MV-4-11 (cell line): ENCODE measurements around the gene ASF1B.
"Not testable (repeated sequence)": the region's sequence is repeated elsewhere in the genome, so short reads cannot be mapped to it uniquely, and the experiment has no call there.

ENCODE experiments used
- DNase-seq: peaks from one replicate; lab custom pipeline; 2025; lab: John Stamatoyannopoulos, UW

Gene ASF1B

GRCh38 chr19:14159059-14159458 is 22.7 kb upstream of the ASF1B start:
- DNase-seq: no peak

DNA sequence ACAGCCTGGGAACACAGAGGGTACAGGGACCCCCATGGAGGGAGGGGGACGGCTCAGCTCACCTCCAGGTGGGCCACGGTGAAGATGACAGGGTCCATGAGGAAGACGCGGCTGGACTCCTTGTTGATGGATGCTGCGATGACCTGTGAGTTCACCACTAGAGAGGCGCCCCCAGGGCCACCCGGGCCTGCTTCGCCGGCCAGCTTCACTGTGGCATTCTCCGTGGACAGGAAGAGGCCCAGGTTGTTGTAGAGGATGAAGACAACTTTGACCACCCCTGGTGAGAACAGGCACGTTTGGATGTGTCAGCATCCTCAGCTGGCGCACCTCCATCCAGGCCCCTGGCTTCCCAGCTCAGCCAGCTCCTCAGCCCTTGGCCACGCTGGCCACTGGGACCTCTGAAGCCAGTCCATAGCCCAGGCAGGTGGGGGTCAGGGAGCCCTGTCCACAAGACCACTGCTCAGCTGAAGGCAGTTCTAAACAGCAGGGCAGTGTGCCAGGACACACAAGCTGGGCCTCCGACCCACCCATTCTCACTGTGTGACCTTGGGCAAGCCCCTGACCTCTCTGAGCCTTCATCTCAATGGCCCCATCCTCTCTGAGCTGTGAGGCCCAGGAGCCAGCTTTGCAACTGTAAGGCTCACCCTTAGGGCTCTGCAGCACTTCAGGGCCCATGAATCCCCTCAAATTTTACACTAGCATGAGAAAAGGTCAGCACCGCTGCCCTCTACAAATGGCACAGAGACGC is 22.1 kb upstream of the ASF1B start:
- DNase-seq: no peak

DNA sequence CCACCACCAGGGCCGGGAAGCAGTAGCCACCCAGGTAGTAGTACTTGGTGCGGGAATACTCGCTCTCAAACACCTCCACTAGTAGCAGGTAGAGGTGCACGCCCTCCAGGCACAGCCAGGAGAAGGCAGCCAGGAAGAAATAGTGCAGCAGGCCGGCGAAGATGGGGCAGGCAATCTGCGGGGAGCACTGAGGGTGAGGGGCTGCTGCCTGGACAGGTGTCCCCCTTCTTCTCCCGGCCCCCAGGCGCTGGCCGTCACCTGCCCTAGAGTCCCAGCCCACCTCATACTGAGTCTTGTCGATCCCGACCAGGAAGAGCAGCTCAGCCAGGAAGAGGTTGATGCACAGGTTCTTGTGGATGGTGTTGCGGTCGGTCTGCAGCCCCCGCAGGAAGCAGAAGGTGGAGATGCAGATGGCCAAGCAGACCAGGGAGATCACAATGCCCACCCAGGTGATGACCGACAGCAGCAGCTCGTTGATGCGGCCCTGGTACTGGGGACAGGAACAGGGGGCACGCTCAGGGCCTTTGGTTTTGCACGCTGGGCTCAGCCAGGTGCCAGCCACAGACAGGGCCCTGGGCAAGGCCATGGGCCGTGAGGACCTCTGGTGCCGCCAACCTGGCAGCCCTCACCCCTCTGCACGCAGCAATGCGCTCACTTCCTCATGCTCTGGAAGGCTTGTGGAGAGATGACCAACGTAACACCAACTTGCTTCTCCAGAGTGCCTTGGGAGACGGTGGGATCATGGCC is 20.8 kb upstream of the ASF1B start:
- DNase-seq: no peak

- no peak for DNase-seq
Observed at GRCh38 chr19:14156122-14156521, 19.7 kb upstream of the ASF1B start.

DNA sequence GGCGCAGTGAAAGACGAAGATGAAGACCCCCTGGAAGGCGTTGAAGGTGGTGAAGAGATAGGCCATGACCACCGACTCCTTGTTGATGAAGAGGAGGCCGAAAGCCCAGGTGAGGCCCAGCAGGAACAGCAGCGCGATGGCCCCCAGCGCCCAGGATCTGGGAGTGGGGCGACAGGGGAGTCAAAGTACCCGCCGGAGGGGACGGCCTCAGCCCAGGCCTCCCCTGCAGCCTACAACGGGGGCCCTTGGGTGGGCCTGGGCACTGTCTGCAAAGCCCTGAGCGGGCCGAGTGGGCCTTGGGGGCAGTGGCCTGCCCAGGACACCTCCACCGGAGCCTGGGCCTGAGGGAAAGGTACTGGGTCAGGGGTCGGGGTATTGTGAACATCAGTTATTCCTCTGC is 19.0 kb upstream of the ASF1B start:
- DNase-seq: no peak

GRCh38 chr19:14152713-14153112 is 16.3 kb upstream of the ASF1B start:
- no peak for DNase-seq

GRCh38 chr19:14150770-14151661 is 14.6 kb upstream of the ASF1B start:
- no peak for DNase-seq

DNA sequence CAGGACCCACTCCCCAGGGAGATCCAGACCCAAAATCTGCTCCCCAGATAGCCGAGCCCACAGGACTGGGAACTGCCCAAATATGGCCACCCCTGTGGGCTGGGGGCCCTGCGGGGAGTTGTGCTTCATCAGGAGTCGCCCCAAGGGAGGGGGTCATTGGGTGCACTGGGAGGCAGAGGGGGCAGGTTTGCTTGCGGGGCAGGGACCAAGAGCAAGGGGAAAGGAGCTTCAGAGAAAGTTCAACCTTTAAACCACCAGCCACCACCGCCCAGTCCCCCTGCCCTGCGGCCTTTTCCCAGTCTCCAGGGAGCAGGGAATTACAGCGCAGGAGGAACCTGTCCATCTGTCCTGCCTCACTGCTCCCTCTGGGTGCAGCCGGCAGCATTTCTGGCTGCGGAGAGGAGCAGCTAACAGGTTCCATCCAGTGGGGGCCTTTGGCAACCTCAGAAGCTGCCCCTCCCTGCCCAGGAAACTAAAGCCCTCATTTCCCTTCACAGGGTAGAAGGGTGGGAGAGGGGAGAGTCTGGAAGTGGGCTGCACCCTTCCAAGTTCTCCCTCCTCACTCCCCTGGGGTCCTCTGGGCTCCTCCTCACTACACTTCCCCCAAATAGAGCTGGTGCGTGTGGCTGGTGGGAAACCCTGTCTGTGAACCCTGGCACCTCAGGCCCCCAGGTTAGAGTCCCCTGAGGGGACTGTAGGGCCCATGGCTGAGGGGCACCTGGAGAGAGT is 13.8 kb upstream of the ASF1B start:
- DNase-seq: no peak

DNA sequence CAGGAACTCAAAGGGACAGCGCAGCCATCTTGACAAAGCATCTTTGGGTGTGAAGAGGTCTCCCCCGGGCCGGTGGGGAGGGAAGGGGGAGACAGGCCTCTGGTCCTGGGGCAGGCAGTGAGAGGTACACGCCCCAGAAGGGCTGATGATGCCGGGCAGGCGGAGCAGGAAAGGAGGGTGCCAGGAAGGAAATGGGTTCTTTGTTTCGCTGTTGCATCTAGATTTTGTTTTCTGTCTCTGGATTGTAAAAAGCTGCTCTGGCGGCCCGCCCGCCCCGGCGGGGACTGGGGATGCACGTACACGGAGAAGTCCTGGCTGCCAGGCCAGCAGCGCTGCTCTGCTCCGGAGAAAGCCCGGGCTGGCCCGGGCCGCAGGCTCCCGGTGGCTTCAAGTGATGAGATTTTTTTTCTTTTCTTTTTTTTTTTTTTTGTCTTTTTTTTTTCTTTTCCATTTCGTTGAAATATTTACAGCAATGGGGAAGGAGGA is 13.2 kb upstream of the ASF1B start:
- DNase-seq: no peak

GRCh38 chr19:14148751-14149410 is 12.5 kb upstream of the ASF1B start:
- DNase-seq: no peak

DNA sequence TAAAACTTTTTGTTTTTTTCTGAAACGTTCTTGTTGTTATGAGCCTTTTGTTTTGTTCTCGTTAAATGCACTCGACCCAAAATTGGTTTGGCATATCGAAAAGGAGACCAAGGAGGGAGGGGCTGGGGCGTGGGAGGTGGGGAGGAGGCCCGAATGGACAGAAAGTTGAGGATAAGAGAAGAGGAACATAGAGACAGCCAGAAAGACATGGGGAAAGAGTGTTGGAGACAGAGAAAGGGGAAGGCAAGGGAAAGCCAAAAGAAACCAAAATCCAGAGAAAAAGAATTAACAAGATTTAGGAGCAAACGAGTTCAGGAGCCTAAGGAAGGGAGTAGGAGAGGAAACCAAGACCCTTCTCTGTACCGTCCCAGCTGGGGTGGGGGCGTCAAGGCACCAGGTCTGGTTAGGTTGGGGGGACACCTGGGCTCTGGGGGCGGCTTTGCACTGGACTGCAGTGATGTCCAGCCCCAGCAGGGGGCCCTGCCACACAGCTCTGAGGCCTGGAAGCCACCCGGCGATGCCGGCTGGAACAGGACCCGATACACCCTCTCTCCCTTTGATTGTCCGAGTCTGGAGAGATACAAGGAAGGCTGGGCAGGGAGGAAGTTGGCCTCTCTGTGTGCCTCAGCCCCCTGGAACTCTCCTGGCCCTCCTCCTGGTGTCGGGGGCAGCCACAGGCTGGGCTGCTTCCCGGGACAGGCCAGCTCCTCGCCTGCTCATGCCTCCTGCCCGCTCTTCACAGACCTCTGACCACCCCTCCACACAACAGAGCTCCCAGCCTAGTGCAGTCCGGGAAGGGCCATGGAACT is 11.6 kb upstream of the ASF1B start:
- no peak for DNase-seq

DNA sequence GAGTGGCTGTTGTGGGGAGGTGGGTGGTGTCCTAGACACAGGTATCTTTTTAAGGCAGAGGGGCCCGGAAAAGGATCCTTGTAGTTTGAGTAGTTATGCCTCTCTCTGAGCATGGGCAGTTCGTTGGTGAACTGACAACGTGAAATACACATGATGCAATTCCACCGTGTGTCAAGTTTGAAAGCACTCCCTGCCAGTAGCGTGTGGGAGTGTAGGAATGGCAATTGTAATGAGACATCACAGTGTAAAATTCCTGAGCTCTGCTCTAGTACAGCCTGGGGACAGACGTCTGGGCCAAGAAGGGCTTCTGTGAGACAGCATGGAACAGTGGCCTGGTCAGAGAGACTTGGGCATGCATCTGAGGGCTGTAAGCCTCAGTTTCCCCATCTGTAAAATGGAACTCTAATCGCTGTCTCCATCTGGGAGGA is 10.4 kb upstream of the ASF1B start:
- peak; percentile 55 for DNase-seq

DNA sequence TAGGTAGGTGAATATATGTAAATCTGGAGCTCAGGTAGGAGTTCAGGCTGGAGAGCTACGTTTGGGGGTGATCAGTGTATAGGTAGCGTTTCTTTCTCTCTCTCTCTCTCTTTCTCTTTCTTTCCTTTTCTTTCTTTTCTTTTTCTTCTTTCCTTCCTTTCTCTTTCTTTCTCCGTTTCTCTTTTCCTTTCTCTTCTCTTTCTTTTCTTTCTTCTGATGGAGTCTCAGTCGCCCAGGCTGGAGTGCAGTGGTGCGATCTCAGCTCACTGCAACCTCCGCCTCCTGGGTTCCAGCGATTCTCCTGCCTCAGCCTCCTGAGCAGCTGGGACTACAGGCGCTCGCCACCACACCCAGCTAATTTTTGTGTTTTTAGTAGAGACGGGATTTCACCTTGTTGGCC is 9.8 kb upstream of the ASF1B start:
- not testable (repeated sequence) for DNase-seq

DNA sequence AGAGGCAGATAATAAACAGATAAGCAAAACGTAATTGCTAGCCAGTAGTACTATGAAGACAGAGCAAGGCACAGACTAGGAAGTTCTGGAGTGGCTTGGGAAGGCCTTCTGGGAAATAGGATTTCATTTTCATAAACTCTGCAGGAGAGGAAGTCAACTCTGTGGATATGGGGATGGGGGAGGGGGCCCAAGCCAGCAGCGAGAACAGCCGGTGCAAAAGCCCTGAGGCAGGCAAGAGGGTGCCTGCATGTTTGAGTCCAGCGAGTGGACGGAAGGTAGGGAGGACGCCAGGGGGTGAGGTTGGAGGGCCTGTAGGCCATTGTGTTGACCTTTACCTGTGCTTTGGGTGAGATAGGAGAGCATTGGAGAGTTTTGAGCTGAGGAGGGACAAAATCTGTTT is 9.0 kb upstream of the ASF1B start:
- no peak for DNase-seq

GRCh38 chr19:14142262-14143190 is 6.1 kb upstream of the ASF1B start:
- no peak for DNase-seq

DNA sequence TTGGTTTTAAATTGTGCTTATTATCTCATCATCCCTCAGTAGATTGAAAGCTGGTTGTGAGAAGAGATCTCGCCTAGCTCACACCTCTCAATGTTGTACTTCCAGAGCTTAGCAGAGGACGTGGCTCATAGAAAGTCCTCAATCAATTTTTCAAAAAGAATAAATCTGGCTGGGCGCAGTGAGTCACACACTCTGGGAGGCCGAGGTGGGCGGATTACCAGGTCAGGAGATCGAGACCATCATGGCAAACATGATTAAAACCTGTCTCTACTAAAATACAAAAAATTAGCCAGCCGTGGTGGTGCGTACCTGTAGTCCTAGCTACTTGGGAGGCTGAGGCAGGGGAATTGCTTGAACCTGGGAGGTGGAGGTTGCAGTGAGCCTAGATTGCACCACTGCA is 4.7 kb upstream of the ASF1B start:
- DNase-seq: no peak

DNA sequence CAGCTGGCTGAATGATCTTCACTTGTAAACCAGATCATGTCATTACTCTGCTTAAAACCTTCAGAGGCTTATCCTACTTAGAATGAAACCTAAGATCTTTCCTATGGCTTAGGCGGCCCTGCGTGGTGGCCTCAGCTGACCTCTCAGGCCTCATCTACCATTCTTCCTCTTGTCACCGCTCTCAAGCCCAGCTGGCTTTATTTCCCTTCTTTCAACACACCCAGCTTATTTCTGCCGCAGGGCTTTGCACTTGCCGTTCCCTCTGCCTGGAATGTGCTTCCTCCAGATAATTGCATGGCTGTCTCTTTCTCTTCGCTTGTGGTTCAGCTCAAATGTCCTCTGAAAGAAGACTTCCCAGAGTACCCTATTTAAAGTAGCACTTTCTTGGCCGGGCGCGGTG is 3.6 kb upstream of the ASF1B start:
- peak; percentile 98 for DNase-seq

DNA sequence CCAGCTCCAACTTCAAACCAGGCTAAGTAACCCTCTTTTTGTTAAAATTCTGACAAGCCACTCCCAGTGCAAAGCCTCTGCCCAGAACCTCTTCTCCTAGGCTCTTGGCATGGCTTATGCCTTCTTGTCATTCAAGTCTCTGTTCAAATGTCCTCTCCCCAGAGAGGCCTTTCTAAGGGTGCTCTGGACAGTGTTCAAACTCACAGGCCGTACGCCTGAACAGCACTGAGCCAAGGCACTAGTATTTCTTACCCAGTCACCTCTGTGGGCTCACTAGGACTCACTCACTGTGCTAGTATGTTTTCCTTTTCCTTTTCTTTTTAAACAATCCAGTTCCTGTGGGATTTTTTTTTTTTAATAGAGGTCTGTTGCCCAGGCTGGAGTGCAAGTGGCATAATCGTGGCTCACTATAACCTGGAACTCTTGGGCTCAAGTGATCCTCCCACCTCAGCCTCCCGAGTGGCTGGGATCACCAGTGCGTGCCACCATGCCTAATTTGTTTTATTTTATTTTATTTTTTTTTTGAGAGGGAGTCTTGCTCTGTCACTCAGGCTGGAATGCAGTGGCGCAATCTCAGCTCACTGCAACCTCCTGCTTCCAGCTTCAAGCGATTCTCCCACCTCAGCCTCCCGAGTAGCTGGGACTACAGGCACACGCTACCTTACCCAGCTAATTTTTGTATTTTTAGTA is 2.3 kb upstream of the ASF1B start:
- DNase-seq: no peak
